ENCODE data around the gene AGAP3.

DNA sequence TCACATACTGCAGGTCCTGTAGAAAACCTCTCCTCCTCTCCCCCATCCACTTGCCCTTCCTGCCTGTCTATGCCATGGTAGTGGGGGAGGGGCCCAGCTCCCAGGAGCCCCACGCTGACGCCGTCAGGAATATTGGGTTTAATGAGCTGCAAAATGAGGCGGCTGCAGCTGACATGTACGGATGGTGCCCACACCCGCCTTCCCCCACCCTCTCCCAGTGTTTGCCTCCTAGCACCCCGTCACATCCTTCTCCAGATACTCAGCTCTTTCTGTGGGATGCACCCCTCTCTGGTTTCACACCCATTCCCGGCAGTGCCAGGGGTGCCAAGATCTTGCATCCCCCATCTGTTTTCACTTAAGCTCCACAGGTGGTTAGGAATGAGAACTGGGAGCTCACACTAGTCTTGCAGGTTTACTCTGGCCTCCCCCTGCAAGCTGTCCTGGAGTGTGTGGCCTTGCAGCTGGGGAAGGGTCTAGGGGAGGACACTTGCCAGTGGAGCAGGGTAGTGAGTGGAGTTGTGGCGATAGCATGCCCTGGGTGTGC is 55.1 kb downstream of the AGAP3 start:
- TF ChIP-seq, protein P1, sequence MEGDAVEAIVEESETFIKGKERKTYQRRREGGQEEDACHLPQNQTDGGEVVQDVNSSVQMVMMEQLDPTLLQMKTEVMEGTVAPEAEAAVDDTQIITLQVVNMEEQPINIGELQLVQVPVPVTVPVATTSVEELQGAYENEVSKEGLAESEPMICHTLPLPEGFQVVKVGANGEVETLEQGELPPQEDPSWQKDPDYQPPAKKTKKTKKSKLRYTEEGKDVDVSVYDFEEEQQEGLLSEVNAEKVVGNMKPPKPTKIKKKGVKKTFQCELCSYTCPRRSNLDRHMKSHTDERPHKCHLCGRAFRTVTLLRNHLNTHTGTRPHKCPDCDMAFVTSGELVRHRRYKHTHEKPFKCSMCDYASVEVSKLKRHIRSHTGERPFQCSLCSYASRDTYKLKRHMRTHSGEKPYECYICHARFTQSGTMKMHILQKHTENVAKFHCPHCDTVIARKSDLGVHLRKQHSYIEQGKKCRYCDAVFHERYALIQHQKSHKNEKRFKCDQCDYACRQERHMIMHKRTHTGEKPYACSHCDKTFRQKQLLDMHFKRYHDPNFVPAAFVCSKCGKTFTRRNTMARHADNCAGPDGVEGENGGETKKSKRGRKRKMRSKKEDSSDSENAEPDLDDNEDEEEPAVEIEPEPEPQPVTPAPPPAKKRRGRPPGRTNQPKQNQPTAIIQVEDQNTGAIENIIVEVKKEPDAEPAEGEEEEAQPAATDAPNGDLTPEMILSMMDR (conservative IDR thresholded peaks at IDR 0.05; ENCODE audit: low read depth, low read length), result no peak
- no peak for TF ChIP-seq RAD21 (IDR thresholded peaks at IDR 0.05; ENCODE audit: low read length)
- no peak for TF ChIP-seq POLR2A (IDR thresholded peaks at IDR 0.05; ENCODE audit: low read depth, low read length)
- TF ChIP-seq BHLHE40 (IDR thresholded peaks at IDR 0.05; ENCODE audit: low read depth, low read length), result no peak
- no peak for TF ChIP-seq ELK1 (IDR thresholded peaks at IDR 0.05; ENCODE audit: borderline replicate concordance, low read depth, low read length)
- no peak for TF ChIP-seq CEBPB (IDR thresholded peaks at IDR 0.05; ENCODE audit: low read depth, low read length)
- TF ChIP-seq FOS (IDR thresholded peaks at IDR 0.05; ENCODE audit: low read depth, low read length), result no peak
- TF ChIP-seq NFE2L2 (IDR thresholded peaks at IDR 0.05; ENCODE audit: low read depth, low read length), result no peak
- TF ChIP-seq MXI1 (IDR thresholded peaks at IDR 0.05; ENCODE audit: borderline replicate concordance, low read depth, low read length), result no peak
- TF ChIP-seq, protein P2, sequence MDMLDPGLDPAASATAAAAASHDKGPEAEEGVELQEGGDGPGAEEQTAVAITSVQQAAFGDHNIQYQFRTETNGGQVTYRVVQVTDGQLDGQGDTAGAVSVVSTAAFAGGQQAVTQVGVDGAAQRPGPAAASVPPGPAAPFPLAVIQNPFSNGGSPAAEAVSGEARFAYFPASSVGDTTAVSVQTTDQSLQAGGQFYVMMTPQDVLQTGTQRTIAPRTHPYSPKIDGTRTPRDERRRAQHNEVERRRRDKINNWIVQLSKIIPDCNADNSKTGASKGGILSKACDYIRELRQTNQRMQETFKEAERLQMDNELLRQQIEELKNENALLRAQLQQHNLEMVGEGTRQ (IDR thresholded peaks at IDR 0.05; ENCODE audit: low read depth, low read length), result no peak
